Stimulated activated naive B cell treated with anti-CD40 and anti-IgM and Interleukin-4, amounts not matched to agents 10 μg/mL and 1 μg/mL and 100 μg/mL, for 72 hours (primary cell): ENCODE results near the gene TMEM131L.
"Not testable (repeated sequence)": the region's sequence is repeated elsewhere in the genome, so short reads cannot be mapped to it uniquely, and the experiment has no call there.

Source experiments
- ATAC-seq, 2 donors: fragments of 150-1000 bp; cut with Tn5 transposase; replicated peaks; 2 replicates each; pipeline ENCODE4 v1.10.0; 2021; ENCODE audit warnings: moderate library complexity in 1 of 2
- DNase-seq: peaks from one replicate; pipeline ENCODE4 v3.0.0; 2021
- H3K27ac Mint-ChIP-seq: one replicate; pipeline ENCODE4 v1.8.0; 2022; ENCODE audit warnings: mild to moderate bottlenecking, mixed read lengths
- H3K27me3 Mint-ChIP-seq, 2 donors: one replicate each; pipeline ENCODE4 v1.8.0; 2022; ENCODE audit warnings: mixed read lengths in 2 of 2
- H3K36me3 Mint-ChIP-seq, 2 donors: one replicate each; pipeline ENCODE4 v1.8.0; 2022; ENCODE audit warnings: mixed read lengths in 2 of 2, mild to moderate bottlenecking in 1 of 2
- H3K4me1 Mint-ChIP-seq, 2 donors: one replicate each; pipeline ENCODE4 v1.8.0; 2022; ENCODE audit warnings: mixed read lengths in 2 of 2, mild to moderate bottlenecking in 1 of 2
- H3K4me3 Mint-ChIP-seq, 2 donors: one replicate each; pipeline ENCODE4 v1.8.0; 2022; ENCODE audit warnings: mild to moderate bottlenecking in 2 of 2, mixed read lengths in 2 of 2, moderate library complexity in 1 of 2
- H3K9me3 Mint-ChIP-seq, 2 donors: one replicate each; pipeline ENCODE4 v1.8.0; 2022; ENCODE audit warnings: mixed read lengths in 2 of 2, mild to moderate bottlenecking in 1 of 2

The TMEM131L gene

DNA sequence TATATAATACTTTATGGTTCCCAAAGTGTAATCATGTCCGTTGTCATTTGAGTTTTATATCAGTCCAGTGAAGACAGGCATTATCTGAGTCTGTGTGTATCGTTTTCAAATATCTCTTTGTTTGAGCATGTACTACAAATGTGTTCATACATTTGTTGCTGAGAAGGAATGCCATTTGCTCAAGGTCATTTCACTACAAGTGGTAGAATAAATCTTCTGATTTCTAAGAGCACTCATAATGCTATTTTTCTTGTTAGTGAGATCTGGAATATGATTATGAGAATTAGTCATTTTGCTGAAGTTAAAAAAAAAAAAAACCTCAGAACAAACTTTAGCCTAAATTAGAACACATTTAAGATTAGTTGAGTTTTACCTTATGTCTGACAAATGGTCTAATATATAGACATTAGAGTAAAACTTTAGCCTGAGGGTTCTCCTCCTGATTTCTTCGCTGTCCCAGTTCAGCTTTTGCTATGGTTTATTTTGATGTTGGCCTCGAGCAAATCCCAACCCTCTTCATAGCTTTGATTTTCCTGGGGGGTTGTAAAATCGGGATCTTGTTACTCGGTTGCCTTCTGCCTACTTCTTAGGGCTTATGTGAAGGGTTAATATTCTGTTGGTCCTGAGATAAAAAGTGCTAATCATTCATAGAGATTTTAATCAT lies 87.1 kb downstream of the TMEM131L start:
- H3K36me3 Mint-ChIP-seq: peaks cover 10 to 31% of the 10 kb centered on the region in 2 donors
- no peaks in the 10 kb centered on the region for H3K27me3 Mint-ChIP-seq
- H3K4me1 Mint-ChIP-seq: peaks cover 20 to 31% of the 10 kb centered on the region in 2 donors
- H3K4me3 Mint-ChIP-seq: no peak overlapping the region
- ATAC-seq (no peak), DNase-seq (no peak)
- H3K27ac Mint-ChIP-seq: peak overlapping the region; percentile 59
- H3K9me3 Mint-ChIP-seq: no peaks in the 10 kb centered on the region

DNA sequence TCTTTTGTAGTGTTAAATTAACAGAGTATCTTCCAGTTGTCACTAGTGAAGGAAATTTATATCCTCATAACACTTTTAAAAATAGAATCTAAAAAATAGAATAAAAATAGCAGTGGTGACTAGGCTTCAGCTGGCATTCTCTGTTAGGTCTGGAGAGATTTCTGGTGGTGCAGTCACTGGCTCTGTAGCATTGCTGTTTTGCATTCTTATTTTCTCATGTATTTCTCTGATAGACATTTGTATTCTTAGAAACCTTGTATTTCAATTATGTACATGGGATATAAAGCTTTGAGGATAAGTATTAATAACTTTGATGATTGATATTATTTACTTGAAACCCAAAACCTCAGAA lies 87.6 kb downstream of the TMEM131L start:
- Mint-ChIP-seq H3K27me3 (no peaks in the 10 kb centered on the region), H3K4me1 (peaks cover 16 to 26% of the 10 kb centered on the region in 2 donors), H3K36me3 (peaks cover 10 to 31% of the 10 kb centered on the region in 2 donors), H3K4me3 (no peak overlapping the region), H3K9me3 (no peaks in the 10 kb centered on the region), H3K27ac (peak overlapping the region; percentile 42)
- no peak for DNase-seq
- ATAC-seq: no peak

DNA sequence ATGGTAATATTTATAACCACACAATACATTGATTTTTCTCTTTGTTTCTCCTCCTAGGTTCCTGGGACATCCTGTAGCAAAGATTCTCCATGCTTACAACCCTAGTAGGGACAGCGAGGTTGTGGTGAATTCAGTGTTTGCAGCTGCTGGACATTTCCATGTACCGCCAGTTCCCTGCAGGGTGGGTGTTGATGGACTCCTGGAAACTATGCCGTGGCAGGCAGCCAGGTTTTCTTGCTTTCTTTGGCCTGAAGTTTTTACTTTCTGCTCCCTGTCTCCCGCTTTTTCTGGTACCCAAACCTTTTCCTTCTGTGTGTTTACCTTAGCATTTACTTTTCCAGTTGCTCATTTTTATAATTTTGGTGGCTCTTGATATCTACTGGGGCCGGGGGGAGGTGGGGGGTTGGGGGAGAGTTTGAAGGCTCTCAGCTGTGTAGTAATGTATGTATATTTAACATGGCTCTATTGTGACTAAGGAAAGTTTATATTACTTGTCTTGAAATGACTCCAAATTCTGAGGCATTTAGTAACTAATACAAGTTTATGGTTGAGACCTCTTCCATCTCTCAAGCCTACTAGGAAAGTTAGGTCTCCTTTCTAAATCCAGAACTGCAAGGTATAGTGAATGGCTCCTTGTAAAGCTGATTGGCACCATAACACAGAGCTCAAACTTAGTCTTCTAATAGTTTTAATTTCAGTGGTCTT lies 89.7 kb downstream of the TMEM131L start:
- H3K27ac Mint-ChIP-seq: no peak overlapping the region
- ATAC-seq (no peak), DNase-seq (no peak)
- H3K36me3 Mint-ChIP-seq: peaks cover 25 to 48% of the 10 kb centered on the region in 2 donors
- peaks cover 4% of the 10 kb centered on the region in 2 donors for H3K9me3 Mint-ChIP-seq
- no peaks in the 10 kb centered on the region for H3K27me3 Mint-ChIP-seq
- peaks cover 21 to 29% of the 10 kb centered on the region in 2 donors for H3K4me1 Mint-ChIP-seq
- no peak overlapping the region for H3K4me3 Mint-ChIP-seq

DNA sequence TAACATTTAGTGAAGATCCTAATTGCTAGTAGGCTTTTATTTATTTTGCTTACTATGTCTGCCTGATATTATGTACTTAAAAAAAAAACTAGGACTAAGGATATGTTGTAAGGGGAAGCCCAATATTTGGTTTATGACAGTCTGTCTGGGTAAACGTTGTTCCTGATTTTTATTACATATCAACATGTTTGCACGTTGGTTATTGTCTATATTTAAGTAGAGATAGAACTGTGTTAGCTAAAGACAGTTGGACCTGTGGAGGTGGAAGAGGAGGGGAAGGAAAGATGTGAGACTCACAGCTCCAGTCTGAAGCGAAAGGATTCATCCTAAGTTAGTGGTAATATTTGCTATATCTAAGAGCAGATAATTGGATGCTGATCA lies 90.3 kb downstream of the TMEM131L start:
- Mint-ChIP-seq H3K27ac (no peak overlapping the region), H3K36me3 (peaks cover 29 to 49% of the 10 kb centered on the region in 2 donors), H3K27me3 (no peaks in the 10 kb centered on the region), H3K9me3 (peaks cover 5 to 6% of the 10 kb centered on the region in 2 donors), H3K4me3 (no peak overlapping the region), H3K4me1 (peaks cover 20 to 32% of the 10 kb centered on the region in 2 donors)
- DNase-seq (no peak), ATAC-seq (no peak)

DNA sequence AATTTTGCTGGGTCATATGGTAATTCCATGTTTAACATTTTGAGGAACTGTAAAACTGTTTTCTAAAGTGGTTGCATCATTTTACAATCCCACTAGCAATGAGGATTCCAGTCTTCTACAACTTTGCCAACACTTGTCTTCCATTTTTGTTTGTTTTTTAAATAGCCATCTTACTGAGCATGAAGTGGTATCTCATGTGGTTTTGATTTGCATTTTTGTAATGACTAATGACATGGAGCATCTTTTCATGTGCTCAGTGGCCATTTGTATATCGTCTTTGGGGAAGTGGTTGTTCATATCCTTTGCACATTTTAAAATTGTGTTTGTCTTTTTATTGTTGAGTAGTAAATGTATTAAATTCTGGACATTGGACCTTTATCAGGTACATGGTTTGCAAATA lies 94.7 kb downstream of the TMEM131L start:
- DNase-seq: no peak
- Mint-ChIP-seq H3K4me1 (peaks cover 29 to 48% of the 10 kb centered on the region in 2 donors), H3K27ac (peak overlapping the region; percentile 44), H3K27me3 (no peaks in the 10 kb centered on the region), H3K36me3 (peaks cover 48 to 67% of the 10 kb centered on the region in 2 donors), H3K4me3 (peak overlapping the region in 1 of 2 donors; percentile 6), H3K9me3 (peaks cover 6 to 7% of the 10 kb centered on the region in 2 donors)
- peak; percentile 76 to 90 for ATAC-seq

GRCh38 chr4:153564630-153565525 lies 98.7 kb downstream of the TMEM131L start:
- H3K4me1 Mint-ChIP-seq: peaks cover 37 to 53% of the 10 kb centered on the region in 2 donors
- peaks cover 51 to 65% of the 10 kb centered on the region in 2 donors for H3K36me3 Mint-ChIP-seq
- DNase-seq (no peak), ATAC-seq (no peak)
- H3K27me3 Mint-ChIP-seq: no peaks in the 10 kb centered on the region
- H3K27ac Mint-ChIP-seq: peak overlapping the region; percentile 15
- H3K4me3 Mint-ChIP-seq: no peak overlapping the region
- H3K9me3 Mint-ChIP-seq: peaks cover 6 to 7% of the 10 kb centered on the region in 2 donors

DNA sequence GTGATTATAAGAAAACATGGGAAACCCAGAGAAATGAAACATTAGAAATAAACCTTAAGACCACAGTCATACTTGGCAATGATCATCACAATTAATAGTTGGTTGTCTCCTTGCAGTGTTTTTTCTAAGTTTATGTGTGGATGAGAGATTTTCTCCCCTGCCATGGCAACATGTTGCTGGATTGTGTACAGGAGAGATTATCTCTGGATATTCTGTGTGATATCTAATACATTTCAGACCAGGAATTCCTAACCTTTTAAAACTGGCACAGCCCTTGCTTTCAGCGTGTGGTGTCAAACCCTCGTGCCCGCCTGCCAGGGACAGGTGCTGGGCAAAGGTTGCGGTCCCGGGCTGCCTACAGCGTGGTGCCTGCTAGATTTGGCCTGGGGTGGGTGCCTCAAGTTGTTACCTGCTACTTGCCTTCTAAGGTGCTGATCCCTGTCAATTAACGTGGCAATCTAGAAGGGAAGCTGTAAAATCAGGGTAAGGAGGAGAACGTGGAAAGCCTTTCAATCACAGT lies 100.5 kb downstream of the TMEM131L start:
- no peaks in the 10 kb centered on the region for H3K27me3 Mint-ChIP-seq
- peak overlapping the region; percentile 48 for H3K27ac Mint-ChIP-seq
- no peak for DNase-seq
- no peaks in the 10 kb centered on the region for H3K9me3 Mint-ChIP-seq
- H3K4me3 Mint-ChIP-seq: no peak overlapping the region
- peaks cover 37 to 60% of the 10 kb centered on the region in 2 donors for H3K36me3 Mint-ChIP-seq
- peaks cover 37 to 54% of the 10 kb centered on the region in 2 donors for H3K4me1 Mint-ChIP-seq
- ATAC-seq: no peak

GRCh38 chr4:153567660-153568059 lies 101.5 kb downstream of the TMEM131L start:
- not testable (repeated sequence) for H3K4me3 Mint-ChIP-seq, ATAC-seq, H3K27me3 Mint-ChIP-seq, H3K9me3 Mint-ChIP-seq, DNase-seq
- peaks cover 40 to 57% of the 10 kb centered on the region in 2 donors for H3K4me1 Mint-ChIP-seq
- peak overlapping the region; percentile 76 for H3K27ac Mint-ChIP-seq
- peaks cover 37 to 62% of the 10 kb centered on the region in 2 donors for H3K36me3 Mint-ChIP-seq

DNA sequence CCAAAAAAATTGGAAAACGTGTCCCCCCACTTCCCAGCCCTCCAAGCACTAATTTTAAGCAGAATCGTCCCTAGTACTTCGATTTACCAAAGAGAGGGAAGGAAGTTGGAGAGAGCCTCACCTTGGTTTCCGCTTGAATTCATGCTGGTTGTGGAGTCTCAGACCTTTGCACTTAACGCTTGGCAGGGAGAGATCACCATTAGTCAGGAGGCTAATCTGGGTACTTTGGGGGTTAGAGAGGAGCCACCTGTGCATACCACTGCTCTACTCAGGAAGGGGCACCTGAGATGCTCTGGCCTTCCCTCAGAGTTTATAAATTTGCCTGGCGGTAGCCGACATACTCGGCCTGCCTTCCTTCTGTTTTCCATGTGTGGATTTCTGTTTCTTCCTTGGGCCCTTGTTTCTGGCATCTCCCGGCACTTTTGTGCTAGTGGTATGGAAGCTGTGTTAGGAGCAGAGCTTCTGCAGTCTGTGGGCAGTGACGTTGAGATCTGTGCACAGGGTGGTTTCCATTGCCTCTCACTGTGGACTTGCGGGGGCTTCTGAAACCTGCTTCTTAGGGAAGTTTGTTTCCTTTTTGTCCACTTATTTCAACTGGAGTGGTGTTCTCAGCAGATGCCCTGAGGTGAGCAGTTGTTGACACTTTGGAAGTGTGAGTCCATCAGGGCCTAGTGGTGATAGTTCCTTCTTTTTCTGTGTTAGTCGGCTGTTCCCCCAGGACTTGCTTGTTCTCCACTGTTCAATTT lies 104.2 kb downstream of the TMEM131L start:
- ATAC-seq: peak in 1 of 2 donors; percentile 50

GRCh38 chr4:153571006-153571545 lies 104.9 kb downstream of the TMEM131L start:
- Mint-ChIP-seq H3K36me3 (peaks cover 27 to 50% of the 10 kb centered on the region in 2 donors), H3K4me3 (no peak overlapping the region), H3K4me1 (peaks cover 46 to 76% of the 10 kb centered on the region in 2 donors), H3K9me3 (no peaks in the 10 kb centered on the region), H3K27me3 (no peaks in the 10 kb centered on the region), H3K27ac (peak overlapping the region; percentile 25)
- DNase-seq (no peak), ATAC-seq (no peak)

More for the DNA sequence above, 104.2 kb downstream of the TMEM131L start:
- Mint-ChIP-seq H3K27ac (peak overlapping the region; percentile 79), H3K4me3 (peak overlapping the region in 1 of 2 donors; percentile 66), H3K27me3 (no peaks in the 10 kb centered on the region), H3K36me3 (peaks cover 28 to 50% of the 10 kb centered on the region in 2 donors), H3K9me3 (no peaks in the 10 kb centered on the region), H3K4me1 (peaks cover 46 to 71% of the 10 kb centered on the region in 2 donors)
- no peak for DNase-seq

GRCh38 chr4:153572609-153573008 lies 106.4 kb downstream of the TMEM131L start:
- Mint-ChIP-seq H3K36me3 (peaks cover 18 to 45% of the 10 kb centered on the region in 2 donors), H3K27me3 (no peaks in the 10 kb centered on the region), H3K4me1 (peaks cover 52 to 87% of the 10 kb centered on the region in 2 donors), H3K9me3 (no peaks in the 10 kb centered on the region), H3K4me3 (no peak overlapping the region), H3K27ac (peak overlapping the region; percentile 39)
- ATAC-seq (no peak), DNase-seq (no peak)

DNA sequence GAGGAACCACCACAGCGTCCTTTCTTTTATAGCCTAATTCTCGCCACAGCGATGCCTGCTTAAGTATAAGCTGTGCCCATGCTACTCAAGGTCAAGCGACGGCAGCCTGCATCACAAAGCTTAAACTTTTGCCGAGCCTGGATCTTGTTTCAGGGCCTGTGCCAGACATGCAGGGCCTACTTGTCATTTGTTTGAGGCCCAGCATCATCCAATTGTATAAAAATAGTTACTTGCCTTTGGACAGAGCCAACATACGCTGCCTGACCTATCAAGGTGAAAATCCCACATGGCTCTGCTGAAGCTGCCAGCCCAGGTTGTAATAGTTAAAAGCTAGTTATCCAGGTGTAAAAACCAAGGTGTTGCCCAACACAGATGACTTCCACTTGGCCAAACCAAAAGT lies 107.1 kb downstream of the TMEM131L start:
- Mint-ChIP-seq H3K27me3 (no peaks in the 10 kb centered on the region), H3K27ac (peak overlapping the region; percentile 37), H3K36me3 (peaks cover 18 to 49% of the 10 kb centered on the region in 2 donors), H3K4me1 (peaks cover 53 to 86% of the 10 kb centered on the region in 2 donors), H3K4me3 (no peak overlapping the region), H3K9me3 (peaks cover 0 to 2% of the 10 kb centered on the region in 2 donors)
- DNase-seq: no peak
- no peak for ATAC-seq
